IgD-negative memory B cell (primary cell): ENCODE measurements around the gene FAM13C. TPM values are rescaled to one million over a fixed set of nuclear protein-coding genes. Genes with fewer than 3 reads are reported as not detected.
"Not testable (repeated sequence)": the region's sequence is repeated elsewhere in the genome, so short reads cannot be mapped to it uniquely, and the experiment has no call there.

Experiments used
- H3K27ac Mint-ChIP-seq, 3 donors: one replicate each; pipeline ENCODE4 v1.8.0; 2020 to 2022; ENCODE audit warnings: mild to moderate bottlenecking in 3 of 3, mixed read lengths in 3 of 3, moderate library complexity in 1 of 3
- H3K27me3 Mint-ChIP-seq: one replicate; pipeline ENCODE4 v1.8.0; 2021; ENCODE audit warnings: mixed read lengths
- H3K36me3 Mint-ChIP-seq: one replicate; pipeline ENCODE4 v1.8.0; 2020; ENCODE audit warnings: mild to moderate bottlenecking, mixed read lengths
- H3K4me1 Mint-ChIP-seq, 3 donors: one replicate each; pipeline ENCODE4 v1.8.0; 2020 to 2022; ENCODE audit warnings: mixed read lengths in 3 of 3, mild to moderate bottlenecking in 1 of 3
- H3K4me3 Mint-ChIP-seq, 4 donors: one replicate each; pipeline ENCODE4 v1.8.0; 2020 to 2022; ENCODE audit warnings: mild to moderate bottlenecking in 4 of 4, mixed read lengths in 4 of 4, moderate library complexity in 3 of 4
- H3K9me3 Mint-ChIP-seq, 3 donors: one replicate each; pipeline ENCODE4 v1.8.0; 2020 to 2021; ENCODE audit warnings: mixed read lengths in 3 of 3, mild to moderate bottlenecking in 1 of 3
- polyA plus RNA-seq: library from polyadenylated mRNA; unstranded; fragments of 300-500 nt; fragmentation: Illumina TruSeq; gene quantifications from one replicate; pipeline ENCODE4 v1.2.3, GENCODE V29; 2021

Gene FAM13C
- polyA plus RNA-seq: not detected

- no peak within 1 kb of the TSS for H3K27ac Mint-ChIP-seq
- no peaks in the 10 kb centered on the region for H3K36me3 Mint-ChIP-seq
- peaks cover 0 to 8% (median 4%) of the 10 kb centered on the region in 3 donors for H3K4me1 Mint-ChIP-seq
- peaks cover 21% of the 10 kb centered on the region for H3K27me3 Mint-ChIP-seq
- no peaks in the 10 kb centered on the region for H3K9me3 Mint-ChIP-seq
- H3K4me3 Mint-ChIP-seq: peak within 1 kb of the TSS in 3 of 4 donors; percentile 59 to 83 (median 70)
Measured at GRCh38 chr10:59362144-59362958, at the start of gene FAM13C. FAM13C (minus strand) TSS chr10:59362549; CDS start chr10:59362460, 89 bp downstream.

- Mint-ChIP-seq H3K27ac (no peak overlapping the region), H3K9me3 (peaks cover 0 to 6% (median 6%) of the 10 kb centered on the region in 3 donors), H3K36me3 (no peaks in the 10 kb centered on the region), H3K4me3 (no peak overlapping the region), H3K27me3 (no peaks in the 10 kb centered on the region), H3K4me1 (no peaks in the 10 kb centered on the region)
Measured at GRCh38 chr10:59405235-59405634, 42.9 kb upstream of the FAM13C start.

DNA sequence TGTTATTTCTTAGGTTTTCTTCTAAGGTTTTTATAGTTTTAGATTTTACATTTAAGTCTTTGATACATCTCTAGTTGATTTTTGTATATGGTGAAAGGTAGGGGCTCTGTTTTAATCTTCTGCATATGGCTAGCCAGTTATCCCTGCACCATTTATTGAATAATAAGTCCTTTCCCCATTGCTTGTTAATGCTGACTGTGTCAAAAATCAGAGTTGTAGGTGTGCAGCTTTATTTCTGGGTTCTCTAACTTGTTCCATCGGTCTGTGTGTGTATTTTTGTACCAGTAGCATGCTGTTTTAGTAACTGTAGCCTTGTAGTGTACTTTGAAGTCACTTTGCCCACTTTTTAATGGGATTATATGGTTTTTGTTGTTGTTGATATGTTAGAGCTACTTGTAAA lies 37.9 kb upstream of the FAM13C start:
- no peak overlapping the region for H3K4me3 Mint-ChIP-seq
- H3K27me3 Mint-ChIP-seq: no peaks in the 10 kb centered on the region
- H3K9me3 Mint-ChIP-seq: peaks cover 0 to 14% (median 10%) of the 10 kb centered on the region in 3 donors
- no peak overlapping the region for H3K27ac Mint-ChIP-seq
- H3K4me1 Mint-ChIP-seq: no peaks in the 10 kb centered on the region
- H3K36me3 Mint-ChIP-seq: peaks cover 2% of the 10 kb centered on the region

GRCh38 chr10:59399329-59399728 lies 37.0 kb upstream of the FAM13C start:
- not testable (repeated sequence) for H3K27me3 Mint-ChIP-seq, H3K4me1 Mint-ChIP-seq, H3K36me3 Mint-ChIP-seq, H3K27ac Mint-ChIP-seq, H3K4me3 Mint-ChIP-seq
- peaks cover 0 to 14% (median 10%) of the 10 kb centered on the region in 3 donors for H3K9me3 Mint-ChIP-seq

DNA sequence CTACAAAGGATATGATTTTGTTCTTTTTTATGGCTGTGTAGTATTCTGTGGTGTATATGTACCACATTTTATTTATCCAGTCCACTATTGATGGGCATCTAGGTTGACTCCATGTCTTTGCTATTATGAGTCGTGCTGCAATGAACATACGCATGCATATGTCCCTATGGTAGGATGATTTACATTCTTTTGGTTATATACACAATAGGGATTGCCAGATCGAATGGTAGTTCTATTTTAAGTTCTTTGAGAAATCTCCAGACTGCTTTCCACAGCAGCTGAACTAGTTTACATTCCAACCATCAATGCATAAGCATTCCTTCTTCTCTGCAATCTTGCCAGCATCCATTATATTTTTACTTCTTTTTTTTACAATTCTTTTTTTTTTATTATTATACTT lies 35.6 kb upstream of the FAM13C start:
- peaks cover 2% of the 10 kb centered on the region for H3K36me3 Mint-ChIP-seq
- H3K4me1 Mint-ChIP-seq: no peaks in the 10 kb centered on the region
- no peaks in the 10 kb centered on the region for H3K27me3 Mint-ChIP-seq
- no peak overlapping the region for H3K4me3 Mint-ChIP-seq
- no peak overlapping the region for H3K27ac Mint-ChIP-seq
- peaks cover 0 to 14% (median 10%) of the 10 kb centered on the region in 3 donors for H3K9me3 Mint-ChIP-seq

- H3K4me3 Mint-ChIP-seq: no peak overlapping the region
- H3K36me3 Mint-ChIP-seq: peaks cover 2% of the 10 kb centered on the region
- peaks cover 0 to 14% (median 10%) of the 10 kb centered on the region in 3 donors for H3K9me3 Mint-ChIP-seq
- no peaks in the 10 kb centered on the region for H3K27me3 Mint-ChIP-seq
- no peaks in the 10 kb centered on the region for H3K4me1 Mint-ChIP-seq
- H3K27ac Mint-ChIP-seq: no peak overlapping the region
Measured at GRCh38 chr10:59395984-59396383, 33.6 kb upstream of the FAM13C start.

GRCh38 chr10:59393349-59393748 lies 31.0 kb upstream of the FAM13C start:
- Mint-ChIP-seq H3K27me3 (no peaks in the 10 kb centered on the region), H3K4me1 (no peaks in the 10 kb centered on the region), H3K9me3 (peaks cover 0 to 5% (median 2%) of the 10 kb centered on the region in 3 donors), H3K27ac (no peak overlapping the region), H3K36me3 (no peaks in the 10 kb centered on the region), H3K4me3 (no peak overlapping the region)

- Mint-ChIP-seq H3K27me3 (no peaks in the 10 kb centered on the region), H3K4me1 (no peaks in the 10 kb centered on the region), H3K9me3 (no peaks in the 10 kb centered on the region), H3K36me3 (no peaks in the 10 kb centered on the region), H3K27ac (no peak overlapping the region), H3K4me3 (no peak overlapping the region)
Measured at GRCh38 chr10:59391060-59391459, 28.7 kb upstream of the FAM13C start.

GRCh38 chr10:59388671-59388976 lies 26.3 kb upstream of the FAM13C start:
- peaks cover 0 to 2% (median 0%) of the 10 kb centered on the region in 3 donors for H3K9me3 Mint-ChIP-seq
- H3K4me3 Mint-ChIP-seq: no peak overlapping the region
- no peak overlapping the region for H3K27ac Mint-ChIP-seq
- H3K4me1 Mint-ChIP-seq: no peaks in the 10 kb centered on the region
- H3K36me3 Mint-ChIP-seq: no peaks in the 10 kb centered on the region
- H3K27me3 Mint-ChIP-seq: no peaks in the 10 kb centered on the region

DNA sequence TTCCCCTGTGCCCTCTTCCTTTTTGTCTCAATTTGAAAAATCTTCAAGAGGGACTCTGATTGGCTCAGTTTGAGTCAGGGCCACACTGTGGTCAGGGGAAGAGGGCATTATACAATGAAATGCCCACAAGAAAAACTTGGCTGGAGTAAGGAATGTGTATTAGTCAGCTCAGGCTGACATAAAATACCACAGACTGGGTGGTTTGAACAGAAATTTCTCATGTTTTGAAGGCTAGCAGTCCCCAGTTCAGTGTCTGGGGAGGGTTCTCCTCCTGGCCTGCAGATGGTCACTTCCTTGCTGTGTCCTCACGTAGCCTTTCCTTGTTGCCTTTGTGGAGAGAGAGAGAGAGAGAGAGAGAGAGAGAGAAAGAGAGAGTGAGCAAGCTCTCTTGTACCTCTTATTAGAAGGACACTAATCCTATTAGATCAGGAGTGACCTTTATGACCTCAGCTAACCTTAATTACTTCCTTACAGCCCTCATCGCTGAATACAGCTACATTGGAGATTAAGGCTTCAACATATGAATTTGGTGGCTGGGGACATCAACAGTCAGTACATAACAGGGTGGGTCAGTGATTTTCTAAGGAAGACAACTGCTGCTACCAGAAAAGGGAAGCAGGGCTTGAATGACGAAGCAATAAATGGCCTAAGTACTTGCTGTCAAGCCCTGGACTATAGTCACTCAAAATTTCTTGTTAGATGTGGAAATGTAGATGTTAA lies 25.8 kb upstream of the FAM13C start:
- H3K27ac Mint-ChIP-seq: no peak overlapping the region
- H3K27me3 Mint-ChIP-seq: no peaks in the 10 kb centered on the region
- no peaks in the 10 kb centered on the region for H3K4me1 Mint-ChIP-seq
- peaks cover 0 to 2% (median 0%) of the 10 kb centered on the region in 3 donors for H3K9me3 Mint-ChIP-seq
- no peaks in the 10 kb centered on the region for H3K36me3 Mint-ChIP-seq
- no peak overlapping the region for H3K4me3 Mint-ChIP-seq

GRCh38 chr10:59384761-59385160 lies 22.4 kb upstream of the FAM13C start:
- Mint-ChIP-seq H3K4me3 (no peak overlapping the region), H3K36me3 (no peaks in the 10 kb centered on the region), H3K27ac (no peak overlapping the region), H3K4me1 (no peaks in the 10 kb centered on the region), H3K9me3 (peaks cover 0 to 2% (median 0%) of the 10 kb centered on the region in 3 donors), H3K27me3 (no peaks in the 10 kb centered on the region)

- Mint-ChIP-seq H3K4me3 (no peak overlapping the region), H3K4me1 (no peaks in the 10 kb centered on the region), H3K27ac (no peak overlapping the region), H3K9me3 (peaks cover 0 to 2% (median 0%) of the 10 kb centered on the region in 3 donors), H3K36me3 (no peaks in the 10 kb centered on the region), H3K27me3 (no peaks in the 10 kb centered on the region)
Measured at GRCh38 chr10:59383908-59384307, 21.6 kb upstream of the FAM13C start.

DNA sequence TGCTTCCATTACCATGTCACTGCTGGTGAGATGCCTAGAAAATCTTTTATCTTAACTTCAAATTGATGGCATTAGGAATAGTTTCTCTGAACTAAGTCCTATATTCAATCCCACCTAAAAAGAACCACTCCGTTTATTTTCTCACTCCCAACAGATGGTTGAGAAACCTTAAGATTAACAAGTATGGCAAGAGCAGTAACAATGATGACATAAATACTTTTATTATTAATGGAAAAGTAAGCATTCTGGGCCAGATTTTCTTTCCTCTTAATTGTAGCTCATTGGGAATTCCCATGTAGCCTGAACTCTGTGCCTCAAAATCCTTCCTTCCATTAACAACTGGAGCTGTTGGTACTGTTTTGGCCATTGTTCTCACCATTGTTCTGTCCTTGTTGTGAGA lies 21.1 kb upstream of the FAM13C start:
- Mint-ChIP-seq H3K27me3 (no peaks in the 10 kb centered on the region), H3K36me3 (no peaks in the 10 kb centered on the region), H3K4me3 (no peak overlapping the region), H3K27ac (no peak overlapping the region), H3K9me3 (peaks cover 0 to 2% (median 0%) of the 10 kb centered on the region in 3 donors), H3K4me1 (no peaks in the 10 kb centered on the region)

DNA sequence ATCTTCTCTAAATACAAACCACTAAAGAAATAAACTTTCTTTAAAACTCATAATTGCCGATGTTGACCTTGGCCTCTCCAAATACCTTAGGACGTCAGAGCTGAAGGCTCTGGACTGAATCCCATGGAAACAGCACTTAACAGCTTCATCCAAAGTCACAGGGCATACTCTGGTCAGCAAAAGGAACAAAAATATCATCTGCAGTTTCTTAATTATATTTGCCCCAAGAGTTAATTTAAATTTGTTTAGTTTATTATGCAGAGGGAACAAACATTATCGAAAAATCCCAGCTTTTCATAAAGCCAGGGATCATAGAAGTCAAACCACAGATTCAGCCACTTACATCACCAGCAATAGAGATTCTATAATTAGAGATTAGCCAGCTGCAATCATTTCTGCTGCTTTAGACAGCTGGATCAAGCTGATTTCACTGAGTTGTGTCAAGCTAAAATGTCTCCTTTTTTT lies 20.5 kb upstream of the FAM13C start:
- Mint-ChIP-seq H3K4me3 (no peak overlapping the region), H3K27me3 (no peaks in the 10 kb centered on the region), H3K4me1 (no peaks in the 10 kb centered on the region), H3K27ac (no peak overlapping the region), H3K9me3 (peaks cover 0 to 2% (median 0%) of the 10 kb centered on the region in 3 donors), H3K36me3 (no peaks in the 10 kb centered on the region)

DNA sequence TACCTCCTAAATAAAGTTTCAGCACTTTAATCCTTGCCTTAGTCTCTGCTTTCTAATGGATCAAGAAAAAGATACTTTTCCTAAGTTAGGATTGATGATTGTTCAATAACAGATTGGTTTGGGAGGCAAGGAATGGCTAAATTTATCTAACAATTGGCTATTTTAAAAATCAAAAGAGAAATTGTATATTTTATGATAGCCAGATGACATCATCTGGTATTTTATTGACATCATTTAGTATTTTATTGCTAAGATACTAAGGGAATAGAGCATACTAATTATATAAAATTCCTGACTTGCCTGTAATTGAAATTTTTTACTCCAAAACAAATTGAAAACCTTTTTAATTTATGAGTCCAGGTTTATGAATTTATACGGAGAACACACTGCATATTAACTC lies 19.3 kb upstream of the FAM13C start:
- Mint-ChIP-seq H3K27me3 (no peaks in the 10 kb centered on the region), H3K9me3 (peaks cover 0 to 2% (median 0%) of the 10 kb centered on the region in 3 donors), H3K4me1 (no peaks in the 10 kb centered on the region), H3K36me3 (no peaks in the 10 kb centered on the region), H3K27ac (no peak overlapping the region), H3K4me3 (no peak overlapping the region)
